NCI-H774 (cell line): ENCODE results near the gene XYLT1.

Experiments used
- DNase-seq: peaks from one replicate; lab custom pipeline; 2025; lab: John Stamatoyannopoulos, UW

The XYLT1 gene

GRCh38 chr16:17145029-17145428, 325.7 kb downstream of the XYLT1 start:
- DNase-seq, result no peak

DNA sequence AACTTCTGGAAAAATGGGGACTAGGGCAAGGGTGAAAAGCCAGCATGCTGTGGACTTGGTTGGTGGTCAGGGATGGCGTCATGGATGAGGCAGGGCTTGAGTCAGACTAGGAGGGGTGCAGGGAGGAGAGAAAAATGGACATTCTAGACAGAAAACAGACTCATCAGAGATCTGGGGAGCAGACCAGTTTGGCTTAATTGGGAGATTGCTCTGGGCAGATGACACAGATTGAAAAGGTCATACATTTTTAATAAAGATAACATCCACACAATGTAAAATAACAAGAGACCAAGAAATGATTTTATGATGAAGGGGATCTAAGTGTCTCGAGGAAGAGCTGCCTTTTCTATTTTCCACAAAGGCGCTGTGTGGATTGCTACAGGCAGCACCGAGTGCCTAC, 326.3 kb downstream of the XYLT1 start:
- DNase-seq, result no peak

DNA sequence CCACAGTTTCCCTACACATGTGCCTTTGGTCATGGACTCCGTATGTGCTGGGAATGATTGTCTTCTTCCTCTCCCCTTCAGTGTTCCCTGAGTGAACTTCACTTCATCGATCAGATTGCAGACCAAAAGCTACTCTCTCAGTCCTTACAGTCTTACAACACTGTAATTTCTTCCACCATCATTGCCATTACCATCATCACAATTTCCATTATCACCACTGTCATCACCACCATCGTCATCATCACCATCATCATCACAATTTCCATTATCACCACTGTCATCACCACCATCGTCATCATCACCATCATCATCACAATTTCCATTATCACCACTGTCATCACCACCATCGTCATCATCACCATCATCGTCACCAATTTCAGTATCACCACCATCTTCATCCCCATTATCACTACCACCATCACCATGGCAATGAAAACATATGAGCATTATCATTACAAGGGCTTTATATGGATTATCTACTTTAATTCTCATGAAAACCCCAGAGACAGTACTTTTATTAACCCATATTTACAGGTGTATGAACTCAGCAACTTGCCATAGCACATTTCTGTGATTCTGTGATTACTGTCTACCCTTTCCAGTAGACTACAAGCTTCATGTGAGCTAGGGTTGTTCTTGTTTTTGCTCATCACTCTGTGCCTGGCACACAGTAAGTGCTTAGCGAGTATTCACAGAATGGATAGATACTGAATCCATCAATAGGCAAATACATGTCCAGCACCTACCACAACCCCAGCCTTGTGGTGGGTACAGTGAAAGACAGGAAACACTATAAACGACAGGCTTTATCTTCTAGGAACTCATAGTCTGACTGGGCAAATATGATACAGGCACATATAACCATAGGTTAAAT, 327.0 kb downstream of the XYLT1 start:
- no peak for DNase-seq

- no peak for DNase-seq
Observed at GRCh38 chr16:17138801-17139200, 332.0 kb downstream of the XYLT1 start.

GRCh38 chr16:17135439-17135838, 335.3 kb downstream of the XYLT1 start:
- DNase-seq, result no peak

DNA sequence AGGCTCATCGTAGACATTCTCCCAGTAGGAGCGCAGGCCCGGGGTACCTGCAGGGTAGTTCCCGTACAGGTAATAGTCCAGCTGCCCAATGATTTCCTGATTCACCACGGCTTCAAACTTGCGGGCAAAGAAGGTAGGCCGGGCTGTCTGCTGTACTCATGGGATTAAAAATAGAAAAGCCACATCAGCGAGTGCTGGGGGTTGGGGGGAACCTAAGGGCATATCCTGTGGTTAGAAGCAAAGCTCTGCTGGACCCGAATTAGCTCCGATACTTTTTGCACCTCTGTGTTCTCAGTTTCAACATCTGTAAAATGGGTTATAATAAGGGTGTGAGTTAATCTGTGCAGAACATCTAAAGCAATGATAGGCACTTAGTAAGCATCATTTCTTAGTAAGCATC, 336.2 kb downstream of the XYLT1 start:
- DNase-seq, result no peak

DNA sequence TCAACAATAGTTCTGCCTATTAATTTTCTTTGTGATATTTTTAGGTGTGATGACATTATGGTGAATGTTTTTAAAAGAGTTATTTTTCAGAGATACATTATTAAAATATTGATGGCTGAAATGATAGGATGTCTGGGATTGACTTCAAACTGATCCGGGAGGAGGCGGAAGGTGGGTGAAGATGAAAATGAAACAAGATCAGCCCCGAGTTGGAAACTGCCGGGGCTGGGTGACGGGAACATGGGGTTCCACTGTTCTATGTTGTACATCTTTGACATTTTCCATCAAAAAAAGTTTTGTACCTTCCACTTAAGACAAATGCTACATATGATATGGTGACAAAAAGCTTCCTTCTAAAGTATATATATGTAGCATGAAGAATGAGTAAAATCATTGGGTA, 336.9 kb downstream of the XYLT1 start:
- no peak for DNase-seq

GRCh38 chr16:17131351-17131750, 339.4 kb downstream of the XYLT1 start:
- DNase-seq, result no peak

DNA sequence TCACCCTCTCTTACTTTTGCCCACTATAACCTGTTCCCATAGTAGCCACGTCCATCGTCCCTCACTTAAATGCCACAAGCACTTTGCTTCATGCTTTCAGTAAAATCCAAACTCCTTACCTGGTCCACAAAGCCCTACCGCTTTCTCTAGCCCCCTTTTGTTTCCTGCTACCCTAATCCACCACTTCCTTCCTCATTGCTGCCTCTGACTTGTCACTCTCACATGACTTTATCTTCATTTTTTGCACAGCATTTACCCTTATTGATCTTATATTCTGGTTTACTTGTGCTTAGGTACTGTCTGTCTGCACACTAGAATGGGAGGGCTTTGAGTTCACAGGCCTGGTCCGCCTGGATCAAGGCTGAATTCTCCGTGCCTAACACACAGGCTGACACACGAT, 340.0 kb downstream of the XYLT1 start:
- DNase-seq, result no peak

- no peak for DNase-seq
Observed at GRCh38 chr16:17129971-17130370, 340.8 kb downstream of the XYLT1 start.

DNA sequence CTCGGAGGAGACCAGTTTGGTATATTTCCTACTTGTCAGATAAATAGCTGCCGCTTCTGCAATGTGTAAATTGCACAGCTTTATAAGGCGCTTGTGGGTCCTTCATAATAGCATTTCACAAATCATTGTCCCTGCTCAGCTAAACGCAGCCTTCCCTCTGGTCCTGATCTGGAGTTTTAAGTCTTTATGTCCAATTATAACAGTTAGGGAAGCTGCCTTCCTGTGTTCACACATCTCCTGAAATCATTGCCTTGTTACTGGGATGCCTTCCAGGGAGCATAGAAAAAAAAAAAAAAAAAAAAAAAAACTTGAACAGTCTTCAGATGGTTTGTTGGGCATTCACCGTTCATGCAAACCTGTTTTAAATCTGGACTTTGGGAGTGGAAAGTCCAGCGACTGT, 342.0 kb downstream of the XYLT1 start:
- DNase-seq, result no peak

DNA sequence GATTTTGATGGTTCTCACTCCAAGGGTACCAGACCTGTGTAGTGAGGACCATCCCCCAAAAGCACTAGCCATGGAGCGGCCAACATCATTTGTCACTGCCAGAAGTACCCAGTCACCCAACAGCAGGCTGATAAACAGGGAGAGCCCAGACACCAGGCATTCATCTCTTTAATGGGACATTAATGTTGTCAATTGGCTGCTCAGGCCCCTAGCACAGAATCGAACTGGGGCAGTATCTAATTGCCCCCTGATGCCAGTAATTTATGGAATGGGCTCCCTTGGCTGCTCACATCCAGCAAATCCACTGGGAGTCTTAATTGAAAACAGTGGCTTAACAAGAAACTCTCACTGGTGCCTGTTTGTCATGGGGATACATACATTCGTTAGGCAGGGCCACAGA, 344.6 kb downstream of the XYLT1 start:
- DNase-seq, result no peak

DNA sequence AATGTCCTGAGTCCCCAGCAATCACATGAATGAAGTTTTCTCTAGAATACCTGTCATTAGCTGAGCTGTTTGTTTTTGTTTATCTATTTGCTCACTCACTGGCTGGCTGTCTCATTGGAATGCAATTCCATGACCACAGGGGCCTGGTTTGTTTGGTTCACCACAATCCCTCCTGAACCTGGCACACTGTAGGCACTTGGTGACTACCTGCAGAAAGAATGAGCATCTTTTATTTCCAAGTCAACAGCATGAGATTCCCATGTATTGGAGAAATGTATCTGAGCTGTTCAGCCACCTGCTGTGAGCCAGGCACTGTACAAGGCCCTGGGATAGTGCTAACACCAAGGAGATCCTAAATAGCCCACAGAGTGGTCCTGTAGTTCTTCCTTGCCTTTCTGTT, 345.1 kb downstream of the XYLT1 start:
- DNase-seq, result no peak

DNA sequence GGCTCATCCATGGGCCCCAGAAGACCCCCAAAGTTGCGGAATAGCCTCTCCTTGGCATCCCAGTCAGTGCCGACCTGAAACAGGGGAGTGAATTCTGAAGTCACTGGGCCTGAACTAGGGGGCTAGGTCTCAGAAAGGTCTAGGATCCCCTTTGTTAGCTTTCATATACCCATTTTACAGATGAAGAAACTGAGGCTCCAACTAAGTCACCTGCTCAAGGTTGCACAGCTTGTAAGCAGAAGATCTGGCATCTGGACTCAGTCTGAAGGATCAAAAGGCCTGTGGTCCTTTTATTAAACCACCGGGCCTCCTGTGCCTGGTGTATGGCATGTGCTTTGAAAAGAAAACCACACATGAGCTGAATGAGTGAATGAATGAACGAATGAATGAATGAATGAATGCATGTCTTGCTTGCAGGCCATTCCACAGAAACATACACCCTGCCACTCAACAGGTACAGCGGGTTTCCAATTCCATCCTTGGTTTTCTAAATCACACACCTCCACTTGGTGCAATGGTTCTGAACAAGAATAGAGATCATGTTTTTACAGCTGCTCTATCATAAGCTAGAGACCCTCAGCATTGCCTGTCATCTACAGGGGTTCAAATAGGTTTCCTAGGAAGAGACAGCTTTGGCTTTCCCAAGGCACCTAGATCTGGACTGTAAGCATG, 352.7 kb downstream of the XYLT1 start:
- no peak for DNase-seq

- no peak for DNase-seq
Observed at GRCh38 chr16:17116595-17117322, 354.0 kb downstream of the XYLT1 start.

- no peak for DNase-seq
Observed at GRCh38 chr16:17109413-17109812, 361.3 kb downstream of the XYLT1 start.

- no peak for DNase-seq
Observed at GRCh38 chr16:17108596-17108995, 362.2 kb downstream of the XYLT1 start.

GRCh38 chr16:17107450-17107849, 363.3 kb downstream of the XYLT1 start:
- no peak for DNase-seq

GRCh38 chr16:17106243-17106791, 364.4 kb downstream of the XYLT1 start:
- DNase-seq, result no peak

GRCh38 chr16:17105239-17105797, 365.4 kb downstream of the XYLT1 start:
- DNase-seq, result no peak

GRCh38 chr16:17104654-17105053, 366.1 kb downstream of the XYLT1 start:
- no peak for DNase-seq

DNA sequence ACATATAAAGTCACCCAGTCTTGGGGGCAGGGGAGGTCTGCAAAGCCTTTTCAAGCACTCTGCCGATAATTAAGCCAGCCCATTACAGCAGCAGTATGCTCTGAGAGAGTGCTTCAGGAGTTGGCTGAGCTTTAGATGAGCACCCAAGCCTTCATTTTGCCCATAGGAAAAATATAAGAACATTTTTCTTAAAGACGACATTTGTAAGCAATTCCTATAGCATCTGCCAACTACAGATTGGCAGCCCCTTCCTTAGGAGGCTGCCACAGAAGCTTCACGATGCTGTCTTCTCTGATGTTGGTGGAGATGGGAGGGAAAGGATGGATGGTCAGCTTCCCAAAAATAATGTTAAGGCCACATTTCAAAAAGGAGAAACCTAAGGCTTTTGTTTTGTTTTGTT, 367.5 kb downstream of the XYLT1 start:
- DNase-seq, result no peak
